Kidney (tissue), 14 donors: ENCODE measurements around the gene NT5E. TPM values are rescaled to one million over a fixed set of nuclear protein-coding genes. Genes with fewer than 3 reads are reported as not detected.

ENCODE experiments used
- DNase-seq, 5 donors: peaks; one replicate each; pipeline ENCODE4 v3.0.0-alpha.2; 2013 to 2020
- FAIRE-seq: peaks from 2 replicates; lab custom pipeline; 2012; peaks lifted over from hg19 to GRCh38; lab: Jason Lieb, UNC
- H3K27ac ChIP-seq, 2 donors: one replicate each; pipeline ENCODE4 v1.7.0; 2013; ENCODE audit warnings: low read depth in 2 of 2, low read length in 2 of 2, inconsistent platforms in 1 of 2
- H3K27me3 ChIP-seq: one replicate; pipeline ENCODE4 v1.7.1; 2013; ENCODE audit warnings: low read length, inconsistent platforms; ENCODE audit not compliant: control insufficient read depth, insufficient read depth
- H3K36me3 ChIP-seq, 3 donors: one replicate each; pipeline versions ENCODE4 v1.7.0 to v1.7.1; 2013; ENCODE audit warnings: low read length in 3 of 3, control low read depth in 1 of 3, inconsistent platforms in 1 of 3; ENCODE audit not compliant: insufficient read depth in 3 of 3, control insufficient read depth in 2 of 3
- H3K4me1 ChIP-seq, 3 donors: one replicate each; pipeline versions ENCODE4 v1.7.0 to v1.7.1; 2013; ENCODE audit warnings: low read length in 3 of 3, inconsistent platforms in 1 of 3, low read depth in 1 of 3; ENCODE audit not compliant: control insufficient read depth in 2 of 3, insufficient read depth in 2 of 3
- H3K4me3 ChIP-seq, 3 donors: one replicate each; pipeline versions ENCODE4 v1.7.0 to v1.8.1; 2013; ENCODE audit warnings: low read length in 3 of 3, control low read depth in 1 of 3, inconsistent platforms in 1 of 3
- H3K9ac ChIP-seq, 3 donors: one replicate each; pipeline versions ENCODE4 v1.7.0 to v1.7.1; 2013; ENCODE audit warnings: low read length in 3 of 3, control low read depth in 1 of 3, inconsistent platforms in 1 of 3
- H3K9me3 ChIP-seq, 3 donors: one replicate each; pipeline versions ENCODE4 v1.7.0 to v1.7.1; 2013; ENCODE audit warnings: low read length in 3 of 3, control low read depth in 1 of 3, inconsistent platforms in 1 of 3; ENCODE audit not compliant: control insufficient read depth in 2 of 3, insufficient read depth in 1 of 3
- CTCF ChIP-seq: IDR thresholded peaks from 3 replicates; pipeline ENCODE4 v1.5.1; 2012; ENCODE audit warnings: mild to moderate bottlenecking, moderate library complexity, borderline replicate concordance; ENCODE audit not compliant: insufficient read depth; ENCODE audit errors: extremely low read depth
- intact Hi-C: fragments of 100-400 bp; cut with DNase I; formaldehyde crosslinking; loops from one replicate; pipeline ENCODE4 v1.11.1; 2022
- polyA plus RNA-seq: library from polyadenylated mRNA; stranded (reverse); fragments of 350-450 nt; fragmentation: Illumina TruSeq; extraction: RNeasy Lipid Tissue Mini Kit (QIAGEN cat#74804); gene quantifications from one replicate; pipeline ENCODE4 v1.2.3, GENCODE V29; 2014; ENCODE audit warnings: low read depth, low replicate concordance; ENCODE audit not compliant: insufficient read depth
- total RNA-seq: library from RNA; stranded (reverse); fragmentation: NEBNext Ultra II Directional; extraction: Animal tissue kit (Norgen Biotek cat#: 25700); gene quantifications from one replicate; pipeline ENCODE4 v1.2.1, GENCODE V29; 2021
- donor health status: control.
- donor health status: control.
- donor health status: control.
- donor health status: control.
- donor health status: control.
- donor health status: DM: yes; HTN: yes; CAD: no.
- donor health status: Normal renal cell carcinoma (clear cell type).

The NT5E gene
- total and polyA plus RNA-seq, 2 donors from 2014 or later: 13.1 to 41.0 TPM

- no peak overlapping the region for H3K9ac ChIP-seq
- no peaks in the 10 kb centered on the region for H3K27me3 ChIP-seq
- no peak for TF ChIP-seq CTCF
- no peaks in the 10 kb centered on the region for H3K36me3 ChIP-seq
- H3K9me3 ChIP-seq: no peaks in the 10 kb centered on the region
- no peak overlapping the region for H3K4me3 ChIP-seq
- FAIRE-seq: no peak
- no peaks in the 10 kb centered on the region for H3K4me1 ChIP-seq
- H3K27ac ChIP-seq: no peak overlapping the region
- intact Hi-C loops: no loop called here
- no peak for DNase-seq
Observed at GRCh38 chr6:85416766-85417165, 33.1 kb upstream of the NT5E start.

- Histone ChIP-seq H3K36me3 (no peaks in the 10 kb centered on the region), H3K9ac (no peak overlapping the region), H3K4me1 (no peaks in the 10 kb centered on the region), H3K27me3 (no peaks in the 10 kb centered on the region), H3K27ac (no peak overlapping the region), H3K4me3 (no peak overlapping the region), H3K9me3 (no peaks in the 10 kb centered on the region)
- DNase-seq: no peak
- intact Hi-C loops: no loop called here
- no peak for FAIRE-seq
- TF ChIP-seq CTCF: no peak
Observed at GRCh38 chr6:85417336-85417735, 32.5 kb upstream of the NT5E start.

- Histone ChIP-seq H3K9ac (no peak overlapping the region), H3K27me3 (no peaks in the 10 kb centered on the region), H3K27ac (no peak overlapping the region), H3K36me3 (no peaks in the 10 kb centered on the region), H3K4me1 (no peaks in the 10 kb centered on the region), H3K9me3 (no peaks in the 10 kb centered on the region), H3K4me3 (no peak overlapping the region)
- TF ChIP-seq CTCF: no peak
- FAIRE-seq (no peak), DNase-seq (no peak)
- intact Hi-C loops: no loop called here
Observed at GRCh38 chr6:85418059-85418458, 31.8 kb upstream of the NT5E start.
